K562 (cell line): ENCODE data around the gene PPARD. TPM values are rescaled to one million over a fixed set of nuclear protein-coding genes. Genes with fewer than 3 reads are reported as not detected.
A peak's percentile ranks its signal among the peaks of the same experiment; 100 is the strongest.

Source experiments
- ATAC-seq: fragments of 200-7000 bp; cut with Tn5 transposase; 3 replicates; pipeline ENCODE4 v1.9.1; 2020; ENCODE audit warnings: moderate library complexity
- BruUV-seq: library from RNA; stranded (reverse); fragments of 400-500 nt; replicated peaks from 2 replicates; lab custom pipeline; 2021; lab: Mats Ljungman, UMichigan
- CTCF ChIA-PET: fragments of 300-600 bp; formaldehyde crosslinking; extraction: SDS; loops from one replicate; lab custom pipeline; 2021; ENCODE audit warnings: low intra/inter-chr PET ratio; lab: Yijun Ruan, JAX
- POLR2A ChIA-PET: fragments of 300-600, 350-650 bp; sonication (Branson Sonifier 250); formaldehyde crosslinking; extraction: SDS; loops from one replicate; lab custom pipeline; 2021; ENCODE audit warnings: antibody characterized with exemption, inconsistent platforms; lab: Yijun Ruan, JAX
- DNase-seq, 4 experiments: peaks; one replicate each; pipeline versions ENCODE4 v3.0.0 to v3.0.0-alpha.2; 2011 to 2018; ENCODE audit warnings: low spot score in 3 of 4, mixed read lengths in 3 of 4; ENCODE audit errors: extremely low read depth in 1 of 4
- FAIRE-seq: peaks from 2 replicates; lab custom pipeline; 2011; peaks lifted over from hg19 to GRCh38; lab: Jason Lieb, UNC
- H2AFZ ChIP-seq: 2 replicates; pipeline ENCODE4 v1.6.0; 2011; ENCODE audit warnings: low read depth, low read length, control low read depth, inconsistent platforms
- H3K27ac ChIP-seq: fragments of 200-600 bp; 3 replicates; pipeline ENCODE4 v1.8.0; 2011; ENCODE audit warnings: low read depth, mild to moderate bottlenecking, control low read depth, inconsistent platforms, low read length, moderate library complexity, mixed read lengths; ENCODE audit errors: extremely low read depth
- H3K27me3 ChIP-seq, 2 experiments: fragments of 300-600 bp in 1 of 2; 2 replicates in 1 of 2; 3 replicates in 1 of 2; pipeline versions ENCODE4 v1.6.0 to v1.8.0; 2011; ENCODE audit warnings: inconsistent platforms in 2 of 2, low read length in 2 of 2, mild to moderate bottlenecking in 1 of 2, mixed read lengths in 1 of 2, moderate library complexity in 1 of 2; ENCODE audit not compliant: control insufficient read depth in 2 of 2, insufficient read depth in 2 of 2
- H3K36me3 ChIP-seq: fragments of 300-600 bp; 3 replicates; pipeline ENCODE4 v1.8.0; 2011; ENCODE audit warnings: mild to moderate bottlenecking, low read length, inconsistent platforms; ENCODE audit not compliant: control insufficient read depth, insufficient read depth
- H3K4me1 ChIP-seq, 2 experiments: fragments of 200-600 bp in 1 of 2; replicated peaks in 1 of 2; 2 replicates in 1 of 2; 3 replicates in 1 of 2; pipeline versions ENCODE4 v1.5.1 to v1.8.0; 2011; ENCODE audit warnings: inconsistent platforms in 2 of 2, low read length in 2 of 2, mild to moderate bottlenecking in 1 of 2, mixed read lengths in 1 of 2, moderate library complexity in 1 of 2; ENCODE audit not compliant: control insufficient read depth in 2 of 2, insufficient read depth in 2 of 2
- H3K4me2 ChIP-seq: 2 replicates; pipeline ENCODE4 v1.6.1; 2011; ENCODE audit warnings: low read length, control low read depth, inconsistent platforms, mixed read lengths; ENCODE audit not compliant: insufficient read depth
- H3K4me3 ChIP-seq: fragments of 200-600 bp; sonication (generic), shearing (Covaris generic); 2 replicates; pipeline ENCODE4 v1.5.1; 2016; ENCODE audit warnings: control low read depth, inconsistent platforms
- H3K79me2 ChIP-seq: fragments of 200-600 bp; 3 replicates; pipeline ENCODE4 v1.8.0; 2011; ENCODE audit warnings: low read length, inconsistent platforms; ENCODE audit not compliant: control insufficient read depth, insufficient read depth
- H3K9ac ChIP-seq, 2 experiments: 2 replicates each; pipeline versions ENCODE4 v1.6.0 to v1.6.1; 2011; ENCODE audit warnings: low read depth in 2 of 2, low read length in 2 of 2, control low read depth in 1 of 2, inconsistent platforms in 1 of 2, mild to moderate bottlenecking in 1 of 2, mixed read lengths in 1 of 2; ENCODE audit not compliant: insufficient read depth in 1 of 2
- H3K9me1 ChIP-seq: one replicate; pipeline ENCODE4 v1.6.0; 2011; ENCODE audit warnings: inconsistent platforms, mild to moderate bottlenecking, low read length, moderate library complexity; ENCODE audit not compliant: control insufficient read depth, insufficient read depth
- H3K9me3 ChIP-seq: replicated peaks from 2 replicates; pipeline ENCODE4 v1.5.1; 2011; ENCODE audit warnings: low read depth, low read length, inconsistent platforms; ENCODE audit not compliant: control insufficient read depth, insufficient read depth
- H4K20me1 ChIP-seq: replicated peaks from 2 replicates; pipeline ENCODE4 v1.6.1; 2011; ENCODE audit warnings: low read length, inconsistent platforms, mixed read lengths; ENCODE audit not compliant: control insufficient read depth, insufficient read depth
- C11orf30 ChIP-seq: fragments of 450-650 bp; IDR thresholded peaks from 2 replicates; pipeline ENCODE4 v1.6.1; 2016; ENCODE audit warnings: low read depth, mild to moderate bottlenecking
- ELF4 ChIP-seq: fragments of 450-650 bp; formaldehyde crosslinking; IDR thresholded peaks from 2 replicates; pipeline ENCODE4 v1.4.0; 2022; ENCODE audit warnings: missing genetic modification characterization
- FUS ChIP-seq: fragments of 200-400 bp; formaldehyde crosslinking; optimal IDR thresholded peaks from 2 replicates; pipeline ENCODE3; 2017; ENCODE audit warnings: low read depth, low read length
- HNRNPH1 ChIP-seq: fragments of 200-400 bp; formaldehyde crosslinking; optimal IDR thresholded peaks from 2 replicates; pipeline ENCODE3; 2017; ENCODE audit warnings: low read depth, mild to moderate bottlenecking, low read length, moderate library complexity
- KHSRP ChIP-seq: fragments of 450-650 bp; IDR thresholded peaks from 2 replicates; pipeline ENCODE4 v1.6.1; 2017
- MCM7 ChIP-seq, 2 experiments: fragments of 450-650 bp; IDR thresholded peaks; 2 replicates each; pipeline ENCODE4 v1.6.1; 2016 to 2018
- OTX1 ChIP-seq: fragments of 450-650 bp; formaldehyde crosslinking; IDR thresholded peaks from 2 replicates; pipeline ENCODE4 v1.4.0; 2022; ENCODE audit warnings: mild to moderate bottlenecking
- POLR2AphosphoS5 ChIP-seq: IDR thresholded peaks from 2 replicates; pipeline ENCODE4 v1.6.1; 2011; ENCODE audit warnings: mild to moderate bottlenecking, low read depth, low read length, moderate library complexity; ENCODE audit not compliant: control insufficient read depth, insufficient read depth
- SMC3 ChIP-seq: conservative IDR thresholded peaks from 2 replicates; pipeline ENCODE4 v1.6.1; 2011; ENCODE audit warnings: low read depth, low read length, improper control_type of control experiment; ENCODE audit not compliant: insufficient read depth
- TARDBP ChIP-seq: fragments of 450-650 bp; IDR thresholded peaks from 2 replicates; pipeline ENCODE4 v1.6.1; 2016
- TCF3 ChIP-seq: sonication (generic); formaldehyde crosslinking; IDR thresholded peaks from 2 replicates; pipeline ENCODE4 v1.4.0; 2020; ENCODE audit warnings: mild to moderate bottlenecking, missing genetic modification reagents
- THRAP3 ChIP-seq: fragments of 450-650 bp; IDR thresholded peaks from 2 replicates; pipeline ENCODE4 v1.6.1; 2016; ENCODE audit warnings: mild to moderate bottlenecking, inconsistent platforms, borderline replicate concordance
- USF2 ChIP-seq: sonication (generic); formaldehyde crosslinking; IDR thresholded peaks from 2 replicates; pipeline ENCODE4 v1.5.0; 2020; ENCODE audit warnings: missing genetic modification reagents
- XRCC5 ChIP-seq: fragments of 200-400 bp; formaldehyde crosslinking; IDR thresholded peaks from 2 replicates; pipeline ENCODE4 v1.6.1; 2017; ENCODE audit warnings: low read depth, mild to moderate bottlenecking, low read length
- ZBTB26 ChIP-seq: fragments of 450-650 bp; formaldehyde crosslinking; IDR thresholded peaks from 2 replicates; pipeline ENCODE4 v1.4.0; 2022; ENCODE audit warnings: missing genetic modification characterization
- ZC3H11A ChIP-seq: IDR thresholded peaks from 2 replicates; pipeline ENCODE4 v1.6.1; 2012; ENCODE audit warnings: low read depth, low read length, improper control_type of control experiment
- ZNF134 ChIP-seq: fragments of 250-450 bp; sonication (Bioruptor Pico); conservative IDR thresholded peaks from 2 replicates; pipeline ENCODE4 v1.4.0; 2020
- ZNF143 ChIP-seq: sonication (generic); formaldehyde crosslinking; IDR thresholded peaks from 2 replicates; pipeline ENCODE4 v1.9.0; 2022; ENCODE audit warnings: mild to moderate bottlenecking, missing genetic modification reagents
- ZNF263 ChIP-seq: sonication (generic); formaldehyde crosslinking; IDR thresholded peaks from 2 replicates; pipeline ENCODE4 v1.8.0; 2022; ENCODE audit warnings: mild to moderate bottlenecking, missing genetic modification reagents, borderline replicate concordance
- ZNF354B ChIP-seq: fragments of 250-450 bp; sonication (Bioruptor Pico); IDR thresholded peaks from 2 replicates; pipeline ENCODE4 v1.4.0; 2020
- WGBS: fragments of 100-300 bp; shearing (Covaris generic); methylation state at CpG from one replicate; pipeline ENCODE4 v1.1.6; 2016; ENCODE audit warnings: low coverage, mixed read lengths; ENCODE audit not compliant: insufficient coverage; ENCODE audit errors: missing lambda C conversion rate; 5-methylcytosine and 5-hydroxymethylcytosine counted together
- in situ Hi-C: fragments of 300-500 bp; cut with MboI; formaldehyde crosslinking; loops from 4 replicates; pipeline ENCODE4 v1.15.0; 2018; ENCODE audit warnings: inconsistent platforms, mixed read lengths
- intact Hi-C: fragments of 100-400 bp; cut with micrococcal nuclease; formaldehyde crosslinking; loops from 2 replicates; pipeline ENCODE4 v1.14.2; 2022
- polyA plus RNA-seq, 8 experiments: library from polyadenylated mRNA; depleted of rRNA in 4 of 8; stranded (reverse) in 5 of 8; unstranded in 3 of 8; fragments of >200 nt; fragmentation: Nextera tagmentation in 2 of 8; fragmentation: Illumina TruSeq in 1 of 8; extraction: Ambion mirVana in 2 of 8; extraction: Trizol in 1 of 8; gene quantifications; 2 replicates each; pipeline versions ENCODE4 v1.2.1 to v1.2.3, GENCODE V29; 2011 to 2014; ENCODE audit warnings: inconsistent platforms in 1 of 8, missing spikeins in 1 of 8
- total RNA-seq, 7 experiments: library from RNA; depleted of rRNA in 6 of 7; stranded (reverse); fragments of >200 nt in 6 of 7; fragmentation: Illumina TruSeq in 2 of 7; extraction: Trizol in 2 of 7; gene quantifications; 2 replicates each; pipeline versions ENCODE4 v1.2.1 to v1.2.3, GENCODE V29; 2011 to 2021; ENCODE audit warnings: low replicate concordance in 1 of 7
- TF ChIP-seq, protein P1 (sequence below): fragments of 250-450 bp; sonication (Bioruptor Pico); IDR thresholded peaks from 2 replicates; pipeline ENCODE4 v1.5.0; 2020; ENCODE audit warnings: mild to moderate bottlenecking, borderline replicate concordance

PPARD gene
- total and polyA plus RNA-seq, 9 of the 15 experiments (the other 6 are each of a cell fraction or from before 2014, with no cell fraction given) = 0.14 to 13.2 (median 3.8) TPM

GRCh38 chr6:35449287-35449881 is 107.0 kb downstream of the PPARD start:
- peak; percentile 91 for FAIRE-seq
- H3K27me3 ChIP-seq = peaks cover 14 to 15% of the 10 kb centered on the region in 2 experiments; a peak in 4 of 5 replicates
- no peak overlapping the region for H2AFZ ChIP-seq
- H4K20me1 ChIP-seq = no peaks in the 10 kb centered on the region
- H3K36me3 ChIP-seq = peaks cover 2% of the 10 kb centered on the region; the same call in 1 of the 3 replicates
- ChIA-PET CTCF (interaction anchor here (0.5 to 3.8 kb wide), 7 partner anchors 9 to 472 kb away, joined by 3 to 33 read pairs (median 5); partner anchors contain the start of genes DEF6 and PPARD), POLR2A (interaction anchor here (0.8 to 1.6 kb wide), 9 partner anchors 9 to 232 kb away, joined by 3 to 7 read pairs (median 4); partner anchors contain the start of gene DEF6)
- H3K27ac ChIP-seq = no peak overlapping the region
- no peak overlapping the region for H3K9ac ChIP-seq
- no peak overlapping the region for H3K4me2 ChIP-seq
- H3K9me3 ChIP-seq = no peaks in the 10 kb centered on the region
- no peak overlapping the region for H3K4me3 ChIP-seq
- no peaks in the 10 kb centered on the region for H3K9me1 ChIP-seq
- H3K79me2 ChIP-seq = peaks cover 20% of the 10 kb centered on the region
- in situ Hi-C loops = no loop called here
- intact Hi-C loops = loop anchor here (1.0 to 5.0 kb wide), 4 partner anchors 30 to 462 kb away; partner anchors contain the start of genes DEF6 and PPARD
- no TSS peak for BruUV-seq
- peak; percentile 77 to 87 (median 80) for DNase-seq
- H3K4me1 ChIP-seq = peaks cover 18 to 29% of the 10 kb centered on the region in 2 experiments
- WGBS = 7% methylated on average over 14 of the region's 14 CpGs
- peak; percentile 75 for ATAC-seq
- TF ChIP-seq POLR2AphosphoS5 = no peak
- TF ChIP-seq FUS = no peak
- peak; percentile 45; the same call in 1 of the 2 replicates for TF ChIP-seq OTX1 (CRISPR knock-in tag)
- peak; percentile 74 for TF ChIP-seq XRCC5
- TF ChIP-seq ZC3H11A = no peak
- TF ChIP-seq ZBTB26 = no peak
- no peak for TF ChIP-seq HNRNPH1
- no peak for TF ChIP-seq TCF3
- TF ChIP-seq TARDBP = no peak
- peak; percentile 94 for TF ChIP-seq SMC3
- peak; percentile 67; the same call in 1 of the 2 replicates for TF ChIP-seq THRAP3
- 0 out of 2 replicates have a peak, but pooled peaks have one; percentile 30 for TF ChIP-seq ZNF143 (CRISPR knock-in tag)
- TF ChIP-seq USF2 (CRISPR knock-in tag) = no peak
- no peak for TF ChIP-seq ZNF354B (CRISPR knock-in tag)
- no peak for TF ChIP-seq ZNF263
- no peak for TF ChIP-seq MCM7 (IDR thresholded peaks at IDR 0.05)
- TF ChIP-seq KHSRP = no peak
- no peak for TF ChIP-seq ELF4 (CRISPR knock-in tag)
- no peak for TF ChIP-seq C11orf30
- TF ChIP-seq ZNF134 (CRISPR knock-in tag) = no peak
- TF ChIP-seq, protein P1, sequence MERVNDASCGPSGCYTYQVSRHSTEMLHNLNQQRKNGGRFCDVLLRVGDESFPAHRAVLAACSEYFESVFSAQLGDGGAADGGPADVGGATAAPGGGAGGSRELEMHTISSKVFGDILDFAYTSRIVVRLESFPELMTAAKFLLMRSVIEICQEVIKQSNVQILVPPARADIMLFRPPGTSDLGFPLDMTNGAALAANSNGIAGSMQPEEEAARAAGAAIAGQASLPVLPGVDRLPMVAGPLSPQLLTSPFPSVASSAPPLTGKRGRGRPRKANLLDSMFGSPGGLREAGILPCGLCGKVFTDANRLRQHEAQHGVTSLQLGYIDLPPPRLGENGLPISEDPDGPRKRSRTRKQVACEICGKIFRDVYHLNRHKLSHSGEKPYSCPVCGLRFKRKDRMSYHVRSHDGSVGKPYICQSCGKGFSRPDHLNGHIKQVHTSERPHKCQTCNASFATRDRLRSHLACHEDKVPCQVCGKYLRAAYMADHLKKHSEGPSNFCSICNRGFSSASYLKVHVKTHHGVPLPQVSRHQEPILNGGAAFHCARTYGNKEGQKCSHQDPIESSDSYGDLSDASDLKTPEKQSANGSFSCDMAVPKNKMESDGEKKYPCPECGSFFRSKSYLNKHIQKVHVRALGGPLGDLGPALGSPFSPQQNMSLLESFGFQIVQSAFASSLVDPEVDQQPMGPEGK (CRISPR knock-in tag) = no peak
